PC-3 (cell line): ENCODE data around the gene PSG5.
"Not testable (repeated sequence)": the region's sequence is repeated elsewhere in the genome, so short reads cannot be mapped to it uniquely, and the experiment has no call there.

Source experiments
- EZH2 ChIP-seq: fragments of 300-600 bp; sonication (generic); IDR thresholded peaks from one replicate; pipeline ENCODE4 v1.6.1; 2017; ENCODE audit warnings: antibody characterized with exemption, mild to moderate bottlenecking, low read length; ENCODE audit not compliant: unreplicated experiment
- EZH2phosphoT487 ChIP-seq: fragments of 300-600 bp; sonication (generic); IDR thresholded peaks from 2 replicates; pipeline ENCODE4 v1.6.1; 2018; ENCODE audit warnings: mild to moderate bottlenecking, antibody characterized with exemption, low read length, borderline replicate concordance
- TF ChIP-seq, protein P1 (sequence below): fragments of 300-600 bp; sonication (generic); conservative IDR thresholded peaks from 2 replicates; pipeline ENCODE4 v1.5.1; 2017; ENCODE audit warnings: antibody characterized with exemption, low read depth, mild to moderate bottlenecking, low read length

DNA sequence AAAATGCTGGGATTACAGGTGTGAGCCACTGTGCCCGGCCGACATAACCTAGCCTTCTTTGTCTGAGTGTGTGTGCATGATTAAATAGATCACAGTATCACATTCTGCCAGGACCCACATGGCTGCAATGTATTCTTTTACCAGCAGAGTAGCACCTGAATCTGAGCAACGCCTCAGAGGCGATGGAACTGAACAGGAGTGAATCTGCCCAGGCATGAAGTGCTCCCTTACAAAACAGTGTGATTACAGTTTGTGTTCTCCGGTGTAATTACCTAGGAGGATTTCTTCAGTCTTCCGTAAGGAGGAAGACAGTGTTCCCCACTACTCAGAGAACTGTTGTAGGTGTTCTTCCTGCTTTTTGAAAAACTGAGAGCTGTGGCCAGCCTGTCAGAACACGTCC, 57.1 kb downstream of the PSG5 start:
- TF ChIP-seq, protein P1, sequence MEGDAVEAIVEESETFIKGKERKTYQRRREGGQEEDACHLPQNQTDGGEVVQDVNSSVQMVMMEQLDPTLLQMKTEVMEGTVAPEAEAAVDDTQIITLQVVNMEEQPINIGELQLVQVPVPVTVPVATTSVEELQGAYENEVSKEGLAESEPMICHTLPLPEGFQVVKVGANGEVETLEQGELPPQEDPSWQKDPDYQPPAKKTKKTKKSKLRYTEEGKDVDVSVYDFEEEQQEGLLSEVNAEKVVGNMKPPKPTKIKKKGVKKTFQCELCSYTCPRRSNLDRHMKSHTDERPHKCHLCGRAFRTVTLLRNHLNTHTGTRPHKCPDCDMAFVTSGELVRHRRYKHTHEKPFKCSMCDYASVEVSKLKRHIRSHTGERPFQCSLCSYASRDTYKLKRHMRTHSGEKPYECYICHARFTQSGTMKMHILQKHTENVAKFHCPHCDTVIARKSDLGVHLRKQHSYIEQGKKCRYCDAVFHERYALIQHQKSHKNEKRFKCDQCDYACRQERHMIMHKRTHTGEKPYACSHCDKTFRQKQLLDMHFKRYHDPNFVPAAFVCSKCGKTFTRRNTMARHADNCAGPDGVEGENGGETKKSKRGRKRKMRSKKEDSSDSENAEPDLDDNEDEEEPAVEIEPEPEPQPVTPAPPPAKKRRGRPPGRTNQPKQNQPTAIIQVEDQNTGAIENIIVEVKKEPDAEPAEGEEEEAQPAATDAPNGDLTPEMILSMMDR, result not testable (repeated sequence)
- not testable (repeated sequence) for TF ChIP-seq EZH2phosphoT487, EZH2
